Glomerular visceral epithelial cell (primary cell): ENCODE measurements around the gene ATG2B.

Experiments
- DNase-seq: peaks from one replicate; pipeline ENCODE4 v3.0.0-alpha.2; 2016; ENCODE audit errors: extremely low spot score

ATG2B gene

DNA sequence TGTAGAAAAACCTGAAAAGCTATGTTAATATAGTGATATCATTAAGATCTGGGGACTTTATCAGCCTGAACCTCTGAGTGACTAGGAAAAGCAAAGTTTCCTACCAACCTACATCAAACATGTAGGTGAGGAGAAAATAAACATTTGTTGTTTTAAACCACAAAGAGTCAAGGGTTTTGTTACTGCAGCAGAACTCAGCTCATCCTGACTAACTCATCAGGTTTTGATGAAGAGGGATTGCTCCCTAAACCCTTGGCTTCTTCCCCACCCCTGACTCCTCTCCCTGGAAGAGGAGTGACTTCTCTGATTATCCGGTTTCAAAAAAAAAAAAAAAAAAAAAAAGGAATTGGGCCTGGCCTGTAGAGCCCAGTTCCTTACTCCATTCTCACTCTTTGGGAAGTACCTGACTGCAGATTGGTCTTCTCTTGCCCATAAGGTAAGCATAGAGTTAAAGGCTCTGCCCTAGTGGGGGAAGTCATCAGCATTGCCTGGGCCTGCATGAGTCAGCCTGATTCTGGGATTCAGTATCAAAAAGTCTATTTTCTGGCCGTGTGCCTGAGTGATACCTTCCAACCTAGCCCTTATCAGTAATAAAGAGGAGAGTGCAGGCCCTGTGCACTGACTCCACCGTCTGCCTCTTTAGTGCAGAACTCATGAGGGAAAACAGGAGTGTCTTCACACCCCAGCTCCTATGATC is 90.2 kb downstream of the ATG2B start:
- no peak for DNase-seq

DNA sequence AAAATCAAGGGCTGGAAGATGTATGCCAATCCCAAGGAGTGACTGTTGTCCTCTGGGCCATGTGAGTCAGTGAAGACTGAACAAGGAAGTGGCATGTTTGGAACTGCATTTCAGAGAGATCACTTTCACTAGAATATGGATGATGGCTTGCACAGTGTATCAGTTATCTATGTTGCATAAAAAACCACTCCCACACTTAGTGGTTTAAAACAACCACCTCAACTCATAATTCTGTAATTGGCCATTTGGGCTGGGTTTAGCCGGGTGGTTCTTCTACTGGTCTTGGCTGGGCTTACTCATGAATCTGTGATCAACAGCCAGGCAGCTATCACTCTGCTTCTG is 91.7 kb downstream of the ATG2B start:
- DNase-seq: no peak

DNA sequence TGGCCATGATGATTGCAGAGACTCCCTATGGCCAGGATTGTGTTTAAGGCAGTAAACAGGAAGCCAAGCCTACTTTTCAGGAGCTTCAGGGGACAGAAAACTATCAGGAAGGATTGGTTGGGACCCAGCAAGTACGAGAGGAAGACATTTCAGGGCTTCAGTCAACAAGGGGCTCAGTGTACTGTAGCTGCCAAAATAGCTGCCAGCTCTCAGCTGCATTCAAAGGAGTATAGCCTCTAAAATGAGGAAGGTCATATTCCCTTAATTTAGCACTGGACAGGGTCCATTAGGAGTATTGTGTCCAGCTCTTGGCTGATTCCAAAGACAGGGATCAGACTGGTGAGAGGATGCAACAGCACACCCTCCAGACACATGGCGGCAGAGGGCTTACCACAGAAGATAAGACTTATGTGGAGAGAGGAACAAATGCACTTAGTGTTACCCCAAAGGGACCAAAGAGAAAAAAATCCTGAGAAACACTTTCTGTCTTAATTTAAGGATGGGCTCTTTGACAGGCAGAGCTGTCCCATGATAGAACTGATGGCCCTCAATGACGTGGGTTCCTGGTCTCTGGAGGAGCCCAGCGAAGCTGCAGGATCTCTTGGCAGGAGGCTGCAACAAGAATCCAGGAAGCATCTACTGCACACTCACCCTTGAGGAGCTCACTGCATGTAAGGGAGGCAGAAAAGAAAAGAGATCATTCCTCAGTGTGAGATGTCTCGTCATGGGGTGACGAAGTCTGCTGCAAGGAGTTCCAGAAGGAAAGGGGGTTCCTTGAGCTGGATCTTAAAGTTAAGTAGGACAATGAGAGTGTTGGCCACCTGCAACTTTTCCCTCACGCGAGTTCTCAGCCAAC is 92.3 kb downstream of the ATG2B start:
- no peak for DNase-seq

DNA sequence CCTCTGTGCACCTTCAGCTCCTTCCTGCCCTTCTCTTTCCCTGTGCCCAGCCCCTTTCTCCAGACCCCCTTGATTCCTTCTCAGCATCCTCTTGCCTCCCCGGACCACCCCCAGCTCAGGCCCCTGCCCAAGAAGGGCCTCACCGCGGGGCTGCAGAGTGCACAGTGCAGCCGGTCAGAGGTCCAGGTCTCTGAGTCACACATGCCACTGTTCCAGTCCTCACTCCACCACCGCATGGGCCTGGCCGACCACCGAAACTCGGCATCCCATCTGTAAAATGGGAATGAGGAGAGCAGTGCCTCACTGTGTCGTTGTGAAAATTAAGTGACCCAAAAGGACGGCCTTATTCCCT is 93.8 kb downstream of the ATG2B start:
- DNase-seq: no peak

DNA sequence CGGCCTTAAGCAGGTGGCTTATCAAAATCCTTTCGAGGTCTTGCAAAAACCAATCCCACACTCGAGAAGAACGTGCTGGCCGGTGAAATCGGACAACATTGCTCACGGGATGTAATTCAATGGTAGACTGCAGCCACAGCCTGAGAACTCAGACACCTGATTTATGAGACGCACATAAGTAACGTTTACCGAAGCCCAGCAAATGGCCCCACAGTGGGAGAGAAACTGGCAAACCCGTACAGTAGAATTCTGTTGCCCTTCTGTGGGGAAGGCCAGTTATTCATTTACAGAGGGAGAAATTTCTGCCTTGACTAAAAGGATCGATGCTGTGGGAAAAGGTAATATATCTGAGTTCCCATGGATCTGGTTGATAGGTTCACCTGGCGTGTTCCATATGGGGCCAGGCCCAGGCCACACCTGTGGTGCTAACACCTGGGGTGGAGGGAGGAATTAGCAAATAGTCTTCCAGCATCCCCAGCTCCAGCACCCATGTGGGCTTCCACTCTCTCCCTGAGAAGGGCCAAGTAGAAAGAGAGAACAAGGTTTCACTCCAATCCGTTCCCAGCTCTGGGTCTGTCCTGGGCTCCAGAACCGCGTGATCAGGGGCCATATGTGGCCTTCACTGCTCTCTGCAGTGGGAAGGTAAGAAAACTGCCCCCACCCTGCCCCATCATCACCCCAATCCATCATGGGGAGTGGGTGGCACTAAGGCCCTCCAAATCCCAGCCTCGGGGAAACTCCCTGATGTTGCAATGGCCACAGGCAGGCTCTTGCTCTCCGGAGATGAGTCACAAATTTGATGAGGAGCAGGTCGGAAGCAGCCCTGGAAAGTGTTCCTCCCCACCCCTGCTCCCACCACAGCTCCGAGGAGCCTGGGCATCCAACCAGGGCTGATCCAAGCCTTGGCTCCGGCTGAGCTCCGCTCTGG is 94.4 kb downstream of the ATG2B start:
- peak; percentile 95 for DNase-seq

DNA sequence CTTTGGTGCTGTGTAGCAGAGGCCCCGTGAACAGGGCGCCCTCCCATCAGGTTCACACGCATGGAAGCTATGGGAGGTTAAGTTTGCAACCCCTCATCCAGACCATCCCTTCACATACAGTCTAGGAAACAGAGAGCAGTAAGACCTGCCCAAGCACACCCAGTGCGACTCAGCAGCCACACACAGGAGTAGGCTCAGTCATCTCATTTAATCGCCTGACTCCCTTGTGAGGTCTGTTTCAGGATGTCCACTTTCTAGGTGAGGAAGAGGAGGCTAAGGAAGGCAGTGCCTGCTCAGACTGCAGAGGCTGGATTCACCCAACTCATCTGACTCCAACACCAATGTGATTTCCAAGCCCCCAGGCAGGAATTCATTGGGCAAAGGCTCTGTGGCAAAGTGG is 95.2 kb downstream of the ATG2B start:
- peak; percentile 54 for DNase-seq

DNA sequence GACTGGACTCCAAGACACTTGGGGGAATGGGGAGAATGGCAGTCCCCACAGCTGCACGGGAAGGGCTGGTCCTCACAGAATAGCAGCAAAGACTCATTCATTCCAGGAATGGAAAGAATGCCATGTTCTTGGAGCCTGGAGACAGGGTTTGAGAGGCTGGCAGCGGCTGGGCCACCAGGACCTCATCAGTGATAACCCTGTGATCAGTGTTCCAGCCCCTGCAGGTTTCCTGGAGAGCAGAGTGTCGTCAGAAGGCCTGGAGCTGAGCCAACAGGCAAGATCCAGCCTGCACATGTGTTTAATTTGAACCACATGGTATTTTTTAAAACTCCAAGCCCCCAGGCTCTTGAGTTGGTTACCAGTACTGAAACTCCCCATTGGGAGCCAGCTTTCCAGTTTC is 95.8 kb downstream of the ATG2B start:
- peak; percentile 47 for DNase-seq

DNA sequence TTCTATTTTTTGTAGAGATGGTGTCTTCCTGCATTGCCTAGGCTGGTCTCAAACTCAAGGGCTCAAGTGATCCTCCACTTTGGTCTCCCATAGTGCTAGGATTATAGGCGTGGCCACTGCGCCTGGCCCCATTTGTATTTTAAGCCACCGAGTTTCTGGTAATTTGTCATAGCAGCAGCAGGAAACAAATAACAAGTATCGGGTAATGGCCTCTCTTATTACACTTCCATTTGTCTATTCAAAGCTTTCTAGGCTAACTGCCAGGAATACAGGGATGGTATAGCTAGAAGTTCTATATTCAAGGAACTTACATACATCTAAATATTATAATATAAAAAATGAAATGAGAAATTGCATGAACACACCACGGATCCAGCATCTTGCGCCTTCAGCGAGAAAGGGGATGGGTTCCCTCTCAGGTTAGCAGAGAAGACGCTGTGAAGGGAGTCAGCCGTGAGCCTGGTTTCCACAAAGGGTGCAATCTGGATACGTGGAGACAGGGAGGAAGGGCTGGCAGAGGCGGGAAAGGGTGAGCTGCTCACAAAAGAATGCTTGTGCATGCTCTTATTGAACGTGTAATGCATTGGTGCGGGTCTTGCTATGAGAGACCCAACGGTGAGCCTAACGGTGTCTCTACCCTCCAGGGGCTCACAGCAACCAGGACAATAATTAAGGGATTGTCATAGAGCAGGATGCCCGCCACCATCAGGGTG is 97.6 kb downstream of the ATG2B start:
- DNase-seq: no peak

DNA sequence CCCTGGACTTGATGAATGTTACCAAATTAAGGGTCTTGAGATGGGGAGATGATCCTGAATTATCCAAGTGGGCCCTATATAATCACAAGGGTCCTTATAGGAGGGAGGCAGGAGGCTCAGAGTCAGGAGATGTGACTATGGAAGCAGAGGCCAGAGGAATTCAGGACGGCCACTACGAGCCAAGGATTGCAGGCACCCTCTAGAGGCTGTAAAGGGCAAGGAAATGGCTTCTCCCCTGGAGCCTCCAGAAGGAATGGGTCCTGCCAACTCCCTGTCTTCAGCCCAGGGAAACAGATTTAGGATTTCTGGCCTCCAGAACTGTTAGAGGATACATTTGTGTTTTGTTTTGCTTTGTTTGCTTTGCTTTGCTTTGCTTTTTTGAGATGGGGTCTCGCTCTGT is 98.3 kb downstream of the ATG2B start:
- no peak for DNase-seq

DNA sequence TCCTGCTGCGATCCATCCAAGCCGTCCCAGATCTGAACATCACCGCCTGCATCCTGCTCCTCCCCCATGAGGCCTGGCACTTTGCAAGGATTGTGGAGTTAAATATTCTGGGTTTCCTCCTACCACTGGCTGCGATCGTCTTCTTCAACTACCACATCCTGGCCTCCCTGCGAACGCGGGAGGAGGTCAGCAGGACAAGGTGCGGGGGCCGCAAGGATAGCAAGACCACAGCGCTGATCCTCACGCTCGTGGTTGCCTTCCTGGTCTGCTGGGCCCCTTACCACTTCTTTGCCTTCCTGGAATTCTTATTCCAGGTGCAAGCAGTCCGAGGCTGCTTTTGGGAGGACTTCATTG is 99.0 kb downstream of the ATG2B start:
- no peak for DNase-seq

DNA sequence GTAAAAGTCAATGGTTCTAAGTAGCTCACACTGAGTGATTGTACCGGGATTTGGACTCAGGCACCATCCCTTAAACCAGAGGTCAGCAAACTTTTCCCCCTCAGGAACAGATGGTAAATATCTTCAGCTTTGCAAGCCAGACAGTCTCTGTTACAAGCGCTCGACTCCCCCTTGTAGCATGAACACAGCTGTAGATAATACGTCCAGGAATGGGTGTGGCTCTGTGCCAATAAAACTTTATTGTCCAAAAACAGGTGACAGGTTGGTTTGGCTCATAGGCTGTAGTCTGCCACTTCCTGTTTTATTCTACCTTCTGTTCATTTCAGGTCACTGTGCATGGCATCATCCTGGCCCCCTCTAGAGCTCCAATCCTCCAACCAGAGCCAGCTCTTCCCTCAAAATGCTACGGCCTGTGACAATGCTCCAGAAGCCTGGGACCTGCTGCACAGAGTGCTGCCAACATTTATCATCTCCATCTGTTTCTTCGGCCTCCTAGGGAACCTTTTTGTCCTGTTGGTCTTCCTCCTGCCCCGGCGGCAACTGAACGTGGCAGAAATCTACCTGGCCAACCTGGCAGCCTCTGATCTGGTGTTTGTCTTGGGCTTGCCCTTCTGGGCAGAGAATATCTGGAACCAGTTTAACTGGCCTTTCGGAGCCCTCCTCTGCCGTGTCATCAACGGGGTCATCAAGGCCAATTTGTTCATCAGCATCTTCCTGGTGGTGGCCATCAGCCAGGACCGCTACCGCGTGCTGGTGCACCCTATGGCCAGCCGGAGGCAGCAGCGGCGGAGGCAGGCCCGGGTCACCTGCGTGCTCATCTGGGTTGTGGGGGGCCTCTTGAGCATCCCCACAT is 99.6 kb downstream of the ATG2B start:
- no peak for DNase-seq

DNA sequence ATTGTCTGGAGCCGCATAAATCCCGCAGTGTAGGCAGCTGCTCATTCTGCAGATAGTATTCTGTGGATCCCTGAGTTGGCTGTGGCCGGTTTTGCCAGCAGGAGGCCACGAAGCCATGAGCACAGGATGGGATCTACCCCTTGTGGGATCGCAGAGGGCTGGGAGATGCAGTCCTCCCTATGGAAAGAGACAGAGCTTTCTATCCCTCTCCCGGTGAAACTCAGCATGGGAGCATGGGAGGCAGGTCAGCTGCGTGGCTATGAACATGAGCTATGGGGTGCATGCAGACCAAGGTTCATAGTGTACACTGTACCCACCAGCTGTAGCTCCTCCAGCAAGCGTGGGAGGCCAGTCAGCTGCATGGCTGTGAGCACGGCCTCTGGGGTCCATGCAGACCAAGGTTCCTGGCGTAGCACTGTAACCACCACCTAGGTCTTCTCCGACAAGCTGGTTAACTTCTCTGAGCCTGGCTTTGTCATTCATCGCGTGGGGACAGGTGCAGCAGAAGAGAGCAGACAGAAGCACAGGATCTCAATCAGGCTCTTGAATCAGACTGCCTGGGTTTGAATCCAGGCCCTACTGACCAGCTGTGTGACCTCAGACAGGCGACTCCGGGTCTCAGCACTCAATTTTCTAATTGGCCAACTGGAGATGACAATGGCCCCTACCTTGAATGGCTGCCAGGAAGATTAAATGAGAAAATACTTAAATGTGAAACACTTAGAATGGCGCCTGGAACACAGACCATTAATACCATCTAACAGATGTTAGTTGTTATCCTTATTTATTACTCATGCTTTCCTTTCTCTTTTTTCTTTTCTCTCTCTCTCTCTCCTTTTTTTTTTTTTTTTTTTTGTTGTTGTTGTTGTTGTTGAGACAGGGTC is 101.1 kb downstream of the ATG2B start:
- no peak for DNase-seq

DNA sequence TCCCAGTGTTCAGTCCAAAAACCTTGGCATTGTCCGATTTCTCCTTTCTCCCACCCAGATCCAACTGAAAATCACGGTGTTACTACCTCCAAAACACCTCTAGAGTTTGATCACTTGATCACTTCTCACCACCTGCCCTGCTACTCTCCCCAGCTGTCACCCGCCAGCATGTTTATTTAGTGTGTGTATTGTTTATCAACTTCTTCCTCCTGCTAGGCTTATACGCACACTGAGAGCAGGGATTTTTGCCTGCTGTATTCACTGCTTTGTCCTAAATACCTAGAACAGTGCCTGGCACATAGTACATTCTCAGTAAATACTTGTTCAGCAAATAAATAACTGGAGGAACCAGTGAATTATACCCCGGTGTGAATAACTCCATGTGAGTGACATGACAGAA is 102.1 kb downstream of the ATG2B start:
- DNase-seq: no peak

DNA sequence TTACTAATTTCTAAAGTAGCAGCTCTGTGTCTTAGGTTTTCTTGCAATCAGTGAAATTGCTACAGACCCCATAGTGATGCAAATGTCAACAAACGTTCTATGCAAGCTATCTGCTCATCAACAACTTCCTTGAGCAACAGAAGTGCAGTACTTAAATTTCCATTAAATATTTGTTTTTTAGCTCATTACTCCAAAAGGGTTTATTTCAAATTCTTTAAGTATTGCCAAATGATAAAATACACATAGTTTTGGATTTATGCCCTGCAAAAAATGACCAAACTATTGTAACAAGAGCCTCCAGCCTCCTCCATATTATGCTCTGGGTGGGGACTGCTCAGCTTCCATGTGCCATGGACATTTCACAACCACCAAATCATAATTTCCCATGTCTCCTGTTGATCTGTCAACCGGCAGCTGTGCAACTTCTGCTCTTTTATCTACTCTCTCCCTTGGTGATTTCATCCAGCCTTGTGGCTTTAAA is 102.8 kb downstream of the ATG2B start:
- DNase-seq: no peak

DNA sequence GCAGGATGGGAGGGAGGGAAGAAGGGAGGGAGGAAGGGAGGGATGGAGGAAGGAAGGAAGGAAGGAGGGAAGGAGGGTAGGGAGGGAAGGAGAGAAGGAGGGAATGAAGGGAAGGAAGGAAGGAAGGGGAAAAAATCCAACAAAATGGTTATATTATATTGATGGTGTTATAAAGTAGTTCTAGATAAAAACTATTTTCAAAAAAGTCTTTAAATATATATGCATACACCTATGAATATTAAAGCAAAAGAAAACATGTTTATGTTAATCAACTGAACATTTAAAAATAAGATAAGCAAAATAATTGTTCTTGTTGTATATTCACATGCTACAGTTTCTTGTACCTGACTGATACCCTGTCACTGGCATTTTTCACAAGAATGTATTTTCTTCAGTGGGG is 105.2 kb downstream of the ATG2B start:
- no peak for DNase-seq

DNA sequence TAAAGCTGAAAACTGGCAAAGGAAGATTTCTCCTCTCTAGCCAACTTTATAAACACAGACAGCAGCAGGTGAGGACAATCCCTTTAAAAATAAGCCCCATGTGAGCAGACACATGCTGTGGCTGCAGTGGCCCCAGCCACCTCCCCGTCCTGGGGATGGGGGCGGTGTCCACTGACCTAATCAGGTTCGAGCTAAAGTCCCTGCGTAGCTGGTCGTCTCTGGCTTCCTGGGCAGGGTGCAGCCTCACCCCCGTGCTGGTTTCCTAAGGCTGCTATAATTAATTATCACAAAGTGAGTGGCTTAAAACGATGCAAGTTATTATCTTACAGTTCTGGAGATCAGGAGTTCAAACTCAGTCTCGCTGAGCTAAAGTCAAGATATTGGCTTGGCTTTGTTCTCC is 106.1 kb downstream of the ATG2B start:
- DNase-seq: no peak

DNA sequence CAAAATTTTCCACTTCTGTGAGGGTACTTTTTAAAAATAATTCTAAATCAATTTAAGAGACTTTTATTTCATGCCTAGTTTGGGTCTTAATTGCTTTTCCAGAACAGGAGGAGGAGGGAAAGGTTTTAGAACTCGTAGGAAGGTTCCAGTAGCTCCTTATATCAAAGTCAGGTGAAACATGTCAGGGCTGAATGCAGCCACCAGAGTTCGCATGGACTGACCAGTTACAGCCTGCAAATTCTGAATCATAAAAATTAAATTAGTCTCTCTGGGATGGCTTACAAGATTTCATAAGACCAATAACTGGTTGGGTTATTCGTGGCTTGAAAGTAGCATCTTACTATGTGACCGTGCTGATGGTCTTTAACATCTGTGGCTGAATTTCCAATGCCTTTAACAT is 106.7 kb downstream of the ATG2B start:
- DNase-seq: no peak

DNA sequence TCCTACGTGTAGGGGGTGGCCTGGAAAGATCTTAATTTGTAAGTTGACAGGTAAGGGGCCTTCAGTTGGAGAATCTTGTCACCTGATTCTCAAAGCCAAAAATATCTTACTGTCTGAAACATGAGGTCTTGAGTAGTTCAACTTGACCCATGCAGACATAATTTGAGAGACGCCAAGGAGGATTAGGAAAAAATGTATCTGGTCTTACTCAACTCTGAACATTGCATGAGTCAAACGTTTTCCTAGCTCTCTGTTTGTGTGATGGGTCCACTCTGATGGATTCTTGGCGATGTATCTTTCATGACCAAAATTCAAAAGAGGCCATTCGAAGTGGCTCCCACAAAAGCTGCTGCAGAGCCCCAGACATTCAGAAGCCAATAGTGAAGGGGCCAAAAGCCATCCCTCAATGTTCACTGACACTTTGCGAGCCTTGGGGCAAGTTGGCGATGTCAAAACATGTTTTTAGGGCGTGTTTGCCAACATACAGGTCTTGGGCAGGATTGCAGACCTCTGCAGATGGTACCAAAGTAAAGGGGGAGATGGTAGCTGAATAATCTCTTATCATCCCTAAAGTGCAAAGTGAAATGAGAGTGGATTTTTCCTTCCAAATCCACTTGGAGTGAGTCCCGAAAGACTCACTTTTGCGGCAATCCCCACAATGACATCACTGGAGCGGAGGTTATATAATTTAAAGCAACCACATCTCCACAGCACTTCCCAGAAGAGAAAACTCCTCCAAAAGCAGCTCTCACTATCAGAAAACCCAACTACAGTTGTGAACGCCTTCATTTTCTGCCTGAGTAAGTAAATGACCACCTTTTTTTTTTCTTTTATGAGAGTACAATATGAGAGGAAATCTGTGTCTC is 107.4 kb downstream of the ATG2B start, which contains the start of gene BDKRB1:
TSS of gene BDKRB1 (plus strand) at position 710 of the 866 bp plus-strand sequence. CDS start 7,473 bp downstream, outside the sequence.
- no peak for DNase-seq

DNA sequence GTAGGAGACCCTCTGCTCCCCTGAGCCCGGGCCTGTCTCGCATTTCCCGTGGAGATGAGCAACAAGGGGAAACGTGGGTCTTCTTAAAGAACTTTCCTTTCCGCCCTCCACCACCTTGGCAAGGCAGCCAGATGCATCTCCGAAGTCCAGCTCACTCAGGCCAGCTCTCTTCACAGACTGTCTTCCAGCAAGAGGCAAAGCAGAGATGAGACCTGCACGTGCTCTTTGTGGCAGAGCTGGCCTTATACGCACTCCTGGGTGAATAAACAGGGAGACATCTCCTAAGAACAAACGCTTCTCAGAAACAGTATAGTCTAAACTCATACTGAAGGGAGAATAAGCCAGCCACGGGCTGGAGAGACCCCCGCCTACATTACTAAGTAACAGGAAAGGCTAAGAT is 108.5 kb downstream of the ATG2B start:
- no peak for DNase-seq
